ENCODE data around the gene PAOX. TPM values are rescaled to one million over a fixed set of nuclear protein-coding genes. Genes with fewer than 3 reads are reported as not detected.
"Not testable (repeated sequence)": the region's sequence is repeated elsewhere in the genome, so short reads cannot be mapped to it uniquely, and the experiment has no call there.

Gene PAOX
- total RNA-seq, 1 donor from 2014 or later, result 16.9 TPM

- no peak for TF ChIP-seq CTCF (IDR thresholded peaks at IDR 0.05)
- Mint-ChIP-seq H3K27me3 (no peaks in the 10 kb centered on the region), H3K27ac (no peak overlapping the region), H3K4me1 (peaks cover 36% of the 10 kb centered on the region), H3K36me3 (ENCODE audit: low read depth) (peaks cover 8% of the 10 kb centered on the region), H3K9me3 (no peaks in the 10 kb centered on the region), H3K4me3 (peak overlapping the region; percentile 78)
- intact Hi-C loops (cut with micrococcal nuclease), result loop anchor here (5.0 to 10.0 kb wide), 2 partner anchors 48 to 1041 kb away; partner anchors contain the start of gene LRRC27
- no peak for ATAC-seq (ENCODE audit: low read depth)
- DNase-seq, result no peak
- POLR2A ChIA-PET, result interaction anchor here (2.9 kb wide), 1 partner anchor 15 kb away, joined by 34 read pairs; no protein-coding TSS in a partner anchor
- CTCF ChIA-PET, result no interaction called here
Observed at GRCh38 chr10:133375357-133376115, 3.5 kb upstream of the PAOX start.

DNA sequence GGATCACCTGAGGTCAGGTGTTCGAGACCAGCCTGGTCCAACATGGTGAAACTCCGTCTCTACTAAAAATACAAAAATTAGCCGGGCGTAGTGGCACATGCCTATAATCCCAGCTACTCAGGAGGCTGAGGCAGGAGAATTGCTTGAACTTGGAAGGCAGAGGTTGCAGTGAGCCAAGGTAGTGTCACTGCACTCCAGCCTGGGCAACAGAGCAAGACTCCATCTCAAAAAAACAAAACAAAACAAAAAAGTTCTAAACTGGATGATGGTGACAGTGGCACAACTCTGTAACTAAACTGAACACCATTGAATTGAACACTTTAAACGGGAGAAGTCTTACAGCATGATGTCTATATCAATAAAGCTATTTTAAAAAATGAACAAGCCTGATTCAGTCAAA lies 2.9 kb upstream of the PAOX start:
- H3K9me3 Mint-ChIP-seq; H3K27ac Mint-ChIP-seq; DNase-seq; ATAC-seq (ENCODE audit: low read depth); H3K27me3 Mint-ChIP-seq; CTCF ChIA-PET; H3K36me3 Mint-ChIP-seq (ENCODE audit: low read depth): not testable (repeated sequence)
- H3K4me1 Mint-ChIP-seq, result peaks cover 41% of the 10 kb centered on the region
- POLR2A ChIA-PET, result interaction anchor here (6.6 kb wide), 1 partner anchor 14 kb away, joined by 52 read pairs; no protein-coding TSS in a partner anchor
- intact Hi-C loops (cut with micrococcal nuclease), result loop anchor here (5.0 to 10.0 kb wide), 2 partner anchors 49 to 1041 kb away; partner anchors contain the start of gene LRRC27
- peak overlapping the region; percentile 64 for H3K4me3 Mint-ChIP-seq

DNA sequence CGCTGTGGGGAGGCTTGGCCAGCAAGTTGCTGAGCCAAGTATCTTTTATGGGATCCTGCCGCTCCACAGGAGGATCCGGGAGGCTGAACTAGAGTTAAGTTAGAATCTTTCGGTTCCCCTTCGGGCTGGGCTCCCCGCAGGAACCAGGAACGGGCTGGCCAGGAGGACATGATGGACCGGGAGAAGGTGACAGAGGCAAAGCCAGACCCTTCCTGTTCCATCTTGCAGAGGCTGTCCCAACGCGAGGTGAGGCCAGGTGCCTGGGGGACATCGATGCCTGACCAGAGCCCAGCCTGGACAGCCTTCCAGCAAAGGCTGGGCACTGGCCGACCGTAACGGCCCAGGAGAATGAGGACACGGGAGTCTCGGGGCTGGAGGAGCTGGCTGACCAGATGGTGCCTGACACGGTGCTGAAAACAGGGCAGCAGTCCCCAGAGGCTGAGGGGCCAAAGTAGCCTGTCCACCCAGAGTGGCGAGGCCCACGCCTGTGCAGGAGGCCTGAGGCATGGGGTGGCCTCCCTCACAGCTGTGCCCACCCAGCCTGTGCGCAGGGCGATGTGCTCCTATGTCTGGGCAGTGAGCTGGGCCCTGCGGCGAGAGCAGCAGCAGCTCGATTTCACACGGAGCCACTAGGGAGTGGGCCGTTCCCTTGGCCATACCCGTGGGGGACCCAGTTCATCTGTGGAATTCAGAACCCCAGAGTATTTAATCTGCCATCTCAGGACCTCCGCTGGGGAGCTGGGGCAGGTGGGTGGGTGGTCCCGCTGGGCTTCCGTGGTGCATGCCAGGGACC lies 1.8 kb upstream of the PAOX start:
- no peak for DNase-seq
- intact Hi-C loops (cut with micrococcal nuclease), result loop anchor here (5.0 to 10.0 kb wide), 2 partner anchors 50 to 1042 kb away; partner anchors contain the start of gene LRRC27
- CTCF ChIA-PET, result no interaction called here

DNA sequence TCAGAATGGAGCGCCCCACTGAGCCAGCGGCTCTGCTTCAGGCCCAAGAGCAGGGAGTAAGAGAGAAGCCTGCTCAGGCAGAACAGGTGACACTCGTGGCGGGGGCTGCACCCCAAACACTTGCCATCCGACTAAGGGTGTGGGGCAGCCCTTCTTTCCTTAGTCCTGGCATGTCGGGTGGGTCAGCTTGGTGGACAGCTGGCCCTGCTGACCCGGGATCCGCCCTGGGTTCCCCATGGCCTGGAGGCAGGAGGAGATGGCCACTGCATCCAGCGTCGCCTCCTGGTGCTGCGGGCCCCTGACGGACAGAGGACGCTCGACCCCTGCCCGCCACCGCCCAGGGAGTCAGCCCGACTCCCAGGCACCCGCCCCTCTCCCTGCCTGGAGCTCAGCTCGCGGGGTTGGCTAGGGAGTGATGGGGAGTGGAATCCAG lies 1.2 kb upstream of the PAOX start:
- Mint-ChIP-seq H3K27me3 (no peaks in the 10 kb centered on the region), H3K36me3 (ENCODE audit: low read depth) (peaks cover 12% of the 10 kb centered on the region), H3K9me3 (no peaks in the 10 kb centered on the region), H3K27ac (no peak overlapping the region), H3K4me1 (peaks cover 47% of the 10 kb centered on the region), H3K4me3 (peak overlapping the region; percentile 87)
- CTCF ChIA-PET, result interaction anchor here (1.9 kb wide), 1 partner anchor 48 kb away, joined by 5 read pairs; no protein-coding TSS in a partner anchor
- no peak for TF ChIP-seq CTCF (IDR thresholded peaks at IDR 0.05)
- POLR2A ChIA-PET, result interaction anchor here (1.4 to 6.6 kb wide), 4 partner anchors 12 to 20 kb away, joined by 3 to 52 read pairs (median 10); partner anchors contain the start of genes FUOM and MTG1
- ATAC-seq (ENCODE audit: low read depth) (no peak), DNase-seq (no peak)
- intact Hi-C loops (cut with micrococcal nuclease), result loop anchor here (5.0 to 10.0 kb wide), 2 partner anchors 51 to 1043 kb away; partner anchors contain the start of gene LRRC27

More for the DNA sequence above, 1.8 kb upstream of the PAOX start:
- no peak for TF ChIP-seq CTCF (IDR thresholded peaks at IDR 0.05)
- Mint-ChIP-seq H3K27me3 (no peaks in the 10 kb centered on the region), H3K36me3 (ENCODE audit: low read depth) (peaks cover 7% of the 10 kb centered on the region), H3K4me3 (peak overlapping the region; percentile 87), H3K9me3 (no peaks in the 10 kb centered on the region), H3K4me1 (peaks cover 45% of the 10 kb centered on the region), H3K27ac (no peak overlapping the region)
- POLR2A ChIA-PET, result interaction anchor here (6.6 kb wide), 1 partner anchor 13 kb away, joined by 52 read pairs; no protein-coding TSS in a partner anchor
- ATAC-seq (ENCODE audit: low read depth), result no peak
